ENCODE measurements around the gene ICAM1. TPM values are rescaled to one million over a fixed set of nuclear protein-coding genes. Genes with fewer than 3 reads are reported as not detected.

The ICAM1 gene
- total and polyA plus RNA-seq, 2 of the 13 experiments (the other 11 are each of a cell fraction or from before 2014, with no cell fraction given), result 37.9 to 98.4 TPM

DNA sequence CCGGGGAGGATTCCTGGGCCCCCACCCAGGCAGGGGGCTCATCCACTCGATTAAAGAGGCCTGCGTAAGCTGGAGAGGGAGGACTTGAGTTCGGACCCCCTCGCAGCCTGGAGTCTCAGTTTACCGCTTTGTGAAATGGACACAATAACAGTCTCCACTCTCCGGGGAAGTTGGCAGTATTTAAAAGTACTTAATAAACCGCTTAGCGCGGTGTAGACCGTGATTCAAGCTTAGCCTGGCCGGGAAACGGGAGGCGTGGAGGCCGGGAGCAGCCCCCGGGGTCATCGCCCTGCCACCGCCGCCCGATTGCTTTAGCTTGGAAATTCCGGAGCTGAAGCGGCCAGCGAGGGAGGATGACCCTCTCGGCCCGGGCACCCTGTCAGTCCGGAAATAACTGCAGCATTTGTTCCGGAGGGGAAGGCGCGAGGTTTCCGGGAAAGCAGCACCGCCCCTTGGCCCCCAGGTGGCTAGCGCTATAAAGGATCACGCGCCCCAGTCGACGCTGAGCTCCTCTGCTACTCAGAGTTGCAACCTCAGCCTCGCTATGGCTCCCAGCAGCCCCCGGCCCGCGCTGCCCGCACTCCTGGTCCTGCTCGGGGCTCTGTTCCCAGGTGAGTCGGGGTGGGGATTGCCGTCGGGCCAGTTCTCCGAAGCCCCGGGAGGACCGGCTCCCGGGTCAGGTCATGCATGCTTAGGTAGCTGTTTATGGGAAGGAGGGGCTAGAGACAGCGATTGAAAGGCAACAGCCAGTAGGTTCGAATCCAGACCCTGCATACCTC is at the start of gene ICAM1 (continued):
- TF ChIP-seq, protein P1, sequence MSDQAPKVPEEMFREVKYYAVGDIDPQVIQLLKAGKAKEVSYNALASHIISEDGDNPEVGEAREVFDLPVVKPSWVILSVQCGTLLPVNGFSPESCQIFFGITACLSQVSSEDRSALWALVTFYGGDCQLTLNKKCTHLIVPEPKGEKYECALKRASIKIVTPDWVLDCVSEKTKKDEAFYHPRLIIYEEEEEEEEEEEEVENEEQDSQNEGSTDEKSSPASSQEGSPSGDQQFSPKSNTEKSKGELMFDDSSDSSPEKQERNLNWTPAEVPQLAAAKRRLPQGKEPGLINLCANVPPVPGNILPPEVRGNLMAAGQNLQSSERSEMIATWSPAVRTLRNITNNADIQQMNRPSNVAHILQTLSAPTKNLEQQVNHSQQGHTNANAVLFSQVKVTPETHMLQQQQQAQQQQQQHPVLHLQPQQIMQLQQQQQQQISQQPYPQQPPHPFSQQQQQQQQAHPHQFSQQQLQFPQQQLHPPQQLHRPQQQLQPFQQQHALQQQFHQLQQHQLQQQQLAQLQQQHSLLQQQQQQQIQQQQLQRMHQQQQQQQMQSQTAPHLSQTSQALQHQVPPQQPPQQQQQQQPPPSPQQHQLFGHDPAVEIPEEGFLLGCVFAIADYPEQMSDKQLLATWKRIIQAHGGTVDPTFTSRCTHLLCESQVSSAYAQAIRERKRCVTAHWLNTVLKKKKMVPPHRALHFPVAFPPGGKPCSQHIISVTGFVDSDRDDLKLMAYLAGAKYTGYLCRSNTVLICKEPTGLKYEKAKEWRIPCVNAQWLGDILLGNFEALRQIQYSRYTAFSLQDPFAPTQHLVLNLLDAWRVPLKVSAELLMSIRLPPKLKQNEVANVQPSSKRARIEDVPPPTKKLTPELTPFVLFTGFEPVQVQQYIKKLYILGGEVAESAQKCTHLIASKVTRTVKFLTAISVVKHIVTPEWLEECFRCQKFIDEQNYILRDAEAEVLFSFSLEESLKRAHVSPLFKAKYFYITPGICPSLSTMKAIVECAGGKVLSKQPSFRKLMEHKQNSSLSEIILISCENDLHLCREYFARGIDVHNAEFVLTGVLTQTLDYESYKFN (CRISPR knock-in tag; conservative IDR thresholded peaks at IDR 0.05), result peak; percentile 75
- no peak for TF ChIP-seq SMARCE1 (IDR thresholded peaks at IDR 0.05; ENCODE audit: borderline replicate concordance)
- peak; percentile 33; the same call in 1 of the 2 replicates for TF ChIP-seq BRD4 (CRISPR knock-in tag; IDR thresholded peaks at IDR 0.05)
- peak; percentile 86 for TF ChIP-seq ZNF746 (CRISPR knock-in tag; IDR thresholded peaks at IDR 0.05)
- peak; percentile 46; the same call in 1 of the 2 replicates for TF ChIP-seq AKAP8 (CRISPR knock-in tag; IDR thresholded peaks at IDR 0.05)
- peak; percentile 75; the same call in 1 of the 2 replicates for TF ChIP-seq ZNF441 (CRISPR knock-in tag; IDR thresholded peaks at IDR 0.05; ENCODE audit: borderline replicate concordance)
- no peak for TF ChIP-seq REXO4 (CRISPR knock-in tag; IDR thresholded peaks at IDR 0.05; ENCODE audit: borderline replicate concordance)
- peak; percentile 78 for TF ChIP-seq SNAPC2 (CRISPR knock-in tag; IDR thresholded peaks at IDR 0.05)
- TF ChIP-seq, protein P2, sequence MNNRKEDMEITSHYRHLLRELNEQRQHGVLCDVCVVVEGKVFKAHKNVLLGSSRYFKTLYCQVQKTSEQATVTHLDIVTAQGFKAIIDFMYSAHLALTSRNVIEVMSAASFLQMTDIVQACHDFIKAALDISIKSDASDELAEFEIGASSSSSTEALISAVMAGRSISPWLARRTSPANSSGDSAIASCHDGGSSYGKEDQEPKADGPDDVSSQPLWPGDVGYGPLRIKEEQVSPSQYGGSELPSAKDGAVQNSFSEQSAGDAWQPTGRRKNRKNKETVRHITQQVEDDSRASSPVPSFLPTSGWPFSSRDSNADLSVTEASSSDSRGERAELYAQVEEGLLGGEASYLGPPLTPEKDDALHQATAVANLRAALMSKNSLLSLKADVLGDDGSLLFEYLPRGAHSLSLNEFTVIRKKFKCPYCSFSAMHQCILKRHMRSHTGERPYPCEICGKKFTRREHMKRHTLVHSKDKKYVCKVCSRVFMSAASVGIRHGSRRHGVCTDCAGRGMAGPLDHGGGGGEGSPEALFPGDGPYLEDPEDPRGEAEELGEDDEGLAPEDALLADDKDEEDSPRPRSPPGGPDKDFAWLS (CRISPR knock-in tag; IDR thresholded peaks at IDR 0.05; ENCODE audit: borderline replicate concordance), result no peak
- no peak for TF ChIP-seq EEA1 (CRISPR knock-in tag; IDR thresholded peaks at IDR 0.05; ENCODE audit: borderline replicate concordance)
- peak; percentile 38; the same call in 1 of the 2 replicates for TF ChIP-seq MEF2D (CRISPR knock-in tag; IDR thresholded peaks at IDR 0.05)
- TF ChIP-seq ZNF891 (CRISPR knock-in tag; IDR thresholded peaks at IDR 0.05), result peak; percentile 90
- no peak for TF ChIP-seq SETDB1 (CRISPR knock-in tag; IDR thresholded peaks at IDR 0.05; ENCODE audit: borderline replicate concordance)
- TF ChIP-seq ATF7 (IDR thresholded peaks at IDR 0.05), result no peak
- TF ChIP-seq ATF7 (CRISPR knock-in tag; IDR thresholded peaks at IDR 0.05), result no peak
- TF ChIP-seq HCFC1 (IDR thresholded peaks at IDR 0.05; ENCODE audit: low read depth, low read length), result 0 out of 2 replicates have a peak, but pooled peaks have one; percentile 12
- TF ChIP-seq ZNF350 (CRISPR knock-in tag; IDR thresholded peaks at IDR 0.05; ENCODE audit: borderline replicate concordance, low read depth), result peak; percentile 88
- TF ChIP-seq NR2F1 (CRISPR knock-in tag; IDR thresholded peaks at IDR 0.05), result peak; percentile 13 to 46; a peak in 2 of 4 replicates
- TF ChIP-seq KDM6A (CRISPR knock-in tag; IDR thresholded peaks at IDR 0.05; ENCODE audit: low read depth), result peak; percentile 17; the same call in 1 of the 2 replicates
- no peak for TF ChIP-seq SMAD9 (CRISPR knock-in tag; IDR thresholded peaks at IDR 0.05)
- 0 out of 2 replicates have a peak, but pooled peaks have one; percentile 73 for TF ChIP-seq STAT6 (CRISPR knock-in tag; IDR thresholded peaks at IDR 0.05; ENCODE audit: borderline replicate concordance)

All from HepG2 (cell line).